Measurements from ENCODE around the gene DTHD1.

DNA sequence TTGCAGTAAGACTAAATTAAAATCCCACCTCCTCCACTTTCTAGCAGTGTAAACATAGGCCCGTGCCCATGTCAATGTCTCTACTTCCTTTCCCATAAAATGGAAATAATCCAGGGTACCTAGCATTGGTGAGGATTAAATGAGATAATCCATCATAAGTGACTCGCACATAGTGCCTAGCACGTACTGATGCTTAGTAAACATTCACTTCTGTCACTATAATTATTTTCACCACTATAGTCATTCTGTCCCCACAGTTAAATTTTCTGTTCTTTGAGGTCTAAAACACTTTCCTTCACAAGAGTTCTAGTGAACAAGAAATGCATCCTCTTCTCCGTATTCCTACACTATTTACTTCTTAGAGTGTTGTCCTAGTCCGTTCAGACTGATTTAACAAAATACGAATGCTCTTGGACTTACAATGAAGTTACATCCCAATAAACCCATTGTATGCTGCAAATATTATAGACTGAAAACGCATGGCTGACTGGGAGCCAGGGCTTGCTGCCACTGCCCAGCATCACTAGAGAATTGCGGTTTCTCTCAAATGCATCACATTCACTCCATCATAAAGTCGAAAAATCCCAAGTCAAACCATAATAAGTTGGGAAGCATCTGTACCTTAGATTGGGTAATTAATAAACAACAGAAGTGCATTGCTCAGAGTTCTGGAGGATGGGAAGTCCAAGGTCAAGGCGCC is 47.7 kb upstream of the DTHD1 start:
- TF ChIP-seq, protein P1, sequence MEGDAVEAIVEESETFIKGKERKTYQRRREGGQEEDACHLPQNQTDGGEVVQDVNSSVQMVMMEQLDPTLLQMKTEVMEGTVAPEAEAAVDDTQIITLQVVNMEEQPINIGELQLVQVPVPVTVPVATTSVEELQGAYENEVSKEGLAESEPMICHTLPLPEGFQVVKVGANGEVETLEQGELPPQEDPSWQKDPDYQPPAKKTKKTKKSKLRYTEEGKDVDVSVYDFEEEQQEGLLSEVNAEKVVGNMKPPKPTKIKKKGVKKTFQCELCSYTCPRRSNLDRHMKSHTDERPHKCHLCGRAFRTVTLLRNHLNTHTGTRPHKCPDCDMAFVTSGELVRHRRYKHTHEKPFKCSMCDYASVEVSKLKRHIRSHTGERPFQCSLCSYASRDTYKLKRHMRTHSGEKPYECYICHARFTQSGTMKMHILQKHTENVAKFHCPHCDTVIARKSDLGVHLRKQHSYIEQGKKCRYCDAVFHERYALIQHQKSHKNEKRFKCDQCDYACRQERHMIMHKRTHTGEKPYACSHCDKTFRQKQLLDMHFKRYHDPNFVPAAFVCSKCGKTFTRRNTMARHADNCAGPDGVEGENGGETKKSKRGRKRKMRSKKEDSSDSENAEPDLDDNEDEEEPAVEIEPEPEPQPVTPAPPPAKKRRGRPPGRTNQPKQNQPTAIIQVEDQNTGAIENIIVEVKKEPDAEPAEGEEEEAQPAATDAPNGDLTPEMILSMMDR (conservative IDR thresholded peaks at IDR 0.05; ENCODE audit: low read depth, low read length), result no peak
- no peak for TF ChIP-seq EZH2 (IDR thresholded peaks at IDR 0.05; ENCODE audit: borderline replicate concordance, low read depth, low read length, poor library complexity, severe bottlenecking)

All from A673 (cell line).